Hepatocyte (in vitro differentiated cells): ENCODE data around the gene PTTG1. TPM values are rescaled to one million over a fixed set of nuclear protein-coding genes. Genes with fewer than 3 reads are reported as not detected.
A peak's percentile ranks its signal among the peaks of the same experiment; 100 is the strongest.

Source experiments
- DNase-seq: peaks from one replicate; pipeline ENCODE4 v3.0.0-alpha.2; 2016; ENCODE audit warnings: low spot score
- H2AFZ ChIP-seq: fragments of 200-600 bp; sonication (generic); 2 replicates; pipeline ENCODE4 v1.6.0; 2016; ENCODE audit warnings: antibody characterized with exemption, mild to moderate bottlenecking
- H3K27ac ChIP-seq: fragments of 200-600 bp; sonication (generic); 2 replicates; pipeline ENCODE4 v1.5.1; 2016; ENCODE audit warnings: mild to moderate bottlenecking
- H3K27me3 ChIP-seq: fragments of 200-600 bp; sonication (generic); 2 replicates; pipeline ENCODE4 v1.6.1; 2016
- H3K36me3 ChIP-seq: fragments of 200-600 bp; sonication (generic); replicated peaks from 2 replicates; pipeline ENCODE4 v1.5.1; 2016; ENCODE audit warnings: low read depth; ENCODE audit not compliant: insufficient read depth
- H3K4me1 ChIP-seq: fragments of 200-600 bp; sonication (generic); 2 replicates; pipeline ENCODE4 v1.5.1; 2016; ENCODE audit warnings: mild to moderate bottlenecking, moderate library complexity; ENCODE audit not compliant: insufficient read depth
- H3K4me2 ChIP-seq: fragments of 200-600 bp; sonication (generic); 2 replicates; pipeline ENCODE4 v1.6.0; 2016
- H3K4me3 ChIP-seq: fragments of 200-600 bp; sonication (generic); 2 replicates; pipeline ENCODE4 v1.5.1; 2016; ENCODE audit warnings: mild to moderate bottlenecking
- H3K79me2 ChIP-seq: fragments of 200-600 bp; sonication (generic); 2 replicates; pipeline ENCODE4 v1.6.0; 2017; ENCODE audit warnings: mild to moderate bottlenecking
- H3K9me2 ChIP-seq: fragments of 200-600 bp; sonication (generic); replicated peaks from 2 replicates; pipeline ENCODE4 v1.6.0; 2017; ENCODE audit warnings: mild to moderate bottlenecking; ENCODE audit not compliant: insufficient read depth
- H3K9me3 ChIP-seq: fragments of 200-600 bp; sonication (generic); 2 replicates; pipeline ENCODE4 v1.5.1; 2016; ENCODE audit warnings: low read depth, mild to moderate bottlenecking
- H4K20me1 ChIP-seq: fragments of 200-600 bp; sonication (generic); 2 replicates; pipeline ENCODE4 v1.6.0; 2016; ENCODE audit warnings: mild to moderate bottlenecking; ENCODE audit not compliant: insufficient read depth, poor library complexity, severe bottlenecking
- CTCF ChIP-seq: fragments of 200-600 bp; sonication (generic); IDR thresholded peaks from 2 replicates; pipeline ENCODE4 v1.5.1; 2016; ENCODE audit warnings: antibody characterized with exemption, mild to moderate bottlenecking; ENCODE audit not compliant: poor library complexity
- EZH2 ChIP-seq: fragments of 200-600 bp; sonication (generic); IDR thresholded peaks from 2 replicates; pipeline ENCODE4 v1.6.1; 2016; ENCODE audit warnings: antibody characterized with exemption, mild to moderate bottlenecking, borderline replicate concordance
- EZH2phosphoT487 ChIP-seq: fragments of 200-600 bp; sonication (generic); IDR thresholded peaks from one replicate; pipeline ENCODE4 v1.6.1; 2018; ENCODE audit warnings: antibody characterized with exemption, mild to moderate bottlenecking, low read depth, moderate library complexity; ENCODE audit not compliant: unreplicated experiment, severe bottlenecking
- WGBS: methylation state at CpG from one replicate; pipeline ENCODE4 v1.1.6; 2016; ENCODE audit warnings: low lambda C conversion rate; ENCODE audit errors: missing lambda C conversion rate; 5-methylcytosine and 5-hydroxymethylcytosine counted together
- polyA plus RNA-seq: library from polyadenylated mRNA; unstranded; fragments of >200 nt; fragmentation: Nextera tagmentation; extraction: Ambion mirVana; gene quantifications from 2 replicates; pipeline ENCODE4 v1.2.1, GENCODE V29; 2016
- total RNA-seq: library from RNA; depleted of rRNA; stranded (reverse); fragments of >200 nt; gene quantifications from 2 replicates; pipeline ENCODE4 v1.2.3, GENCODE V29; 2014

The PTTG1 gene
- total and polyA plus RNA-seq, 2 experiments from 2014 or later: 18.8 to 49.2 TPM

DNA sequence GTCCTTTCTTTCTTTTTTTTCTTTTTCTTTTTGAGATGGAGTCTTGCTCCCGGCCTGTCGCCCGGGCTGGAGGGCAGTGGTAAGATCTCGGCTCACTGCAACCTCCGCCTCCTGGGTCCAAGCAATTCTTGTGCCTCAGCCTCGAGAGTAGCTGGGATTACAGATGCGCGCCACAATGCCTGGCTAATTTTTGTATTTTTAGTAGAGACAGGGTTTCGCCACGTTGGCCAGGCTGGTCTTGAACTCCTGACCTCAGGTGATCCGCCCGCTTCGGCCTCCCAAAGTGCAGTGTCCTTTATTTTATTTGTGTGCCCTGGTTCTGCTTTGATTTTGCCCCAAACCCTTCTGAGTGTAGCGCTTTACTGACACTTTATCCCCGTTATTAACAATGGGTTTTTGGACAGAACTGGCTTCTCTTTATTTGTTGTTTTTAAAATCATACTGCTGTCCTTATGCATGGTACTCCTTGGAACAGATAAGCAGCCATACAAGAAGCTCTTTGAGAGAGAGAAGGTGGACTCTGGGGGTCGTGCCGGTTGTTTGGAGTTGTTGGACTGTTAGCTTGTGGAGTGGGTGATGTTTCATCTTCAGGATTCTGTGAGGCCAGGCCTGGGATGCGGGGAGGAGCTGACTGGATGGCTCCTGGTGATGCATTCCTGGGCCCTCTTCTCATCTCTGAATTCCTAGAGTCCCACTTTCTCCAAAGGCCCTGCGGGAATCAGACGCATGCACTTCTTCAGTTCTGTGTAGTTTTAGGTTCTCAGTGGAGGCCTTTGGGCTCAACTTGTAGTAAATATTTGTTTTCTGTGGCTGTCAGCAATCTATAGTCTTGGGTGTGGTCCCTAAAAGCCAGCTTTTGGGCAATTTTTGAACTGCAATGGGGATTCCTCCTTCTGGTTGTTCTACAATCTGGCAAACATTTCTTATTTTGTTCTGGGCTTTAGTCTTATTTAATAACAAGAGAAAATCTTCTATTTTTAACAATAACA is 47.8 kb downstream of the PTTG1 start:
- Histone ChIP-seq H3K4me3 (no peak overlapping the region), H3K36me3 (no peaks in the 10 kb centered on the region), H3K9me2 (no peaks in the 10 kb centered on the region), H3K27ac (no peak overlapping the region), H4K20me1 (no peaks in the 10 kb centered on the region), H3K9me3 (no peaks in the 10 kb centered on the region), H3K27me3 (no peaks in the 10 kb centered on the region), H2AFZ (no peak overlapping the region), H3K79me2 (no peaks in the 10 kb centered on the region), H3K4me1 (peaks cover 35% of the 10 kb centered on the region), H3K4me2 (no peak overlapping the region)
- TF ChIP-seq EZH2 (no peak), EZH2phosphoT487 (no peak), CTCF (no peak)
- no peak for DNase-seq
- WGBS: 91% methylated on average over 20 of the region's 20 CpGs

GRCh38 chr5:160470437-160471361 is 49.0 kb downstream of the PTTG1 start:
- no peaks in the 10 kb centered on the region for H3K9me3 ChIP-seq
- 44% methylated on average over 7 of the region's 7 CpGs for WGBS
- TF ChIP-seq EZH2phosphoT487: no peak
- TF ChIP-seq CTCF: no peak
- TF ChIP-seq EZH2: no peak
- H4K20me1 ChIP-seq: no peaks in the 10 kb centered on the region
- H3K4me2 ChIP-seq: no peak overlapping the region
- H3K27me3 ChIP-seq: no peaks in the 10 kb centered on the region
- H3K4me3 ChIP-seq: no peak overlapping the region
- peak overlapping the region; percentile 0 for H3K27ac ChIP-seq
- no peaks in the 10 kb centered on the region for H3K36me3 ChIP-seq
- H2AFZ ChIP-seq: no peak overlapping the region
- no peaks in the 10 kb centered on the region for H3K9me2 ChIP-seq
- DNase-seq: no peak
- peaks cover 40% of the 10 kb centered on the region for H3K4me1 ChIP-seq
- H3K79me2 ChIP-seq: no peaks in the 10 kb centered on the region

- peaks cover 33% of the 10 kb centered on the region for H3K4me1 ChIP-seq
- no peak overlapping the region for H2AFZ ChIP-seq
- H3K4me3 ChIP-seq: no peak overlapping the region
- H3K36me3 ChIP-seq: no peaks in the 10 kb centered on the region
- no peak overlapping the region for H3K27ac ChIP-seq
- TF ChIP-seq EZH2phosphoT487: no peak
- TF ChIP-seq EZH2: no peak
- TF ChIP-seq CTCF: no peak
- no peak overlapping the region for H3K4me2 ChIP-seq
- H3K79me2 ChIP-seq: no peaks in the 10 kb centered on the region
- H3K9me3 ChIP-seq: no peaks in the 10 kb centered on the region
- H3K27me3 ChIP-seq: no peaks in the 10 kb centered on the region
- no peaks in the 10 kb centered on the region for H4K20me1 ChIP-seq
- DNase-seq: no peak
- WGBS: 89% methylated on average over 2 of the region's 2 CpGs
- H3K9me2 ChIP-seq: no peaks in the 10 kb centered on the region
Measured at GRCh38 chr5:160471761-160472160, 50.1 kb downstream of the PTTG1 start.
